Stimulated activated CD8-positive, alpha-beta memory T cell treated with anti-CD3 and anti-CD28 coated beads, Interleukin-7, amount 100 ng/mL, for 1 hour (primary cell): ENCODE measurements around the gene POLR2J.
"Not testable (repeated sequence)": the region's sequence is repeated elsewhere in the genome, so short reads cannot be mapped to it uniquely, and the experiment has no call there.

ENCODE experiments used
- DNase-seq, 2 donors: peaks; one replicate each; pipeline ENCODE4 v3.0.0-alpha.2; 2020; ENCODE audit warnings: low read depth in 2 of 2

Gene POLR2J

DNA sequence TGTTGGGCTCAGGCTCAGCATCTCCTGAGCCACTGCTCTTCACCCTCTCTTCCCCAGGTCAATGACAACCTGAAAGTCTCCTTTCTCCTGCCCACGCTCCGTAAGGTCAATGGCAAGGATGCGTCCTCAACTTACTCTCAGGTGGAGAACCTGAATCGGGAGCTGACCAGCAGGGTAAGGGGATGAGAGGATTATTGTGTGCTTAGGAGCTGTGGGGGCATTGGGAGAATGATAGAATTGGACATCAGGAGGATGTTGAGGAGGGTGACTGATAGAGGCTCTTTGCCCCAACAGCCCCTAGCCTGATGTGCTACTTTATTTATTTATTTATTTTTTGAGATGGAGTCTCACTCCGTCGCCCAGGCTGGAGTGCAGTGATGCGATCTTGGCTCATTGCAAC, 12.6 kb downstream of the POLR2J start:
- no peak for DNase-seq

DNA sequence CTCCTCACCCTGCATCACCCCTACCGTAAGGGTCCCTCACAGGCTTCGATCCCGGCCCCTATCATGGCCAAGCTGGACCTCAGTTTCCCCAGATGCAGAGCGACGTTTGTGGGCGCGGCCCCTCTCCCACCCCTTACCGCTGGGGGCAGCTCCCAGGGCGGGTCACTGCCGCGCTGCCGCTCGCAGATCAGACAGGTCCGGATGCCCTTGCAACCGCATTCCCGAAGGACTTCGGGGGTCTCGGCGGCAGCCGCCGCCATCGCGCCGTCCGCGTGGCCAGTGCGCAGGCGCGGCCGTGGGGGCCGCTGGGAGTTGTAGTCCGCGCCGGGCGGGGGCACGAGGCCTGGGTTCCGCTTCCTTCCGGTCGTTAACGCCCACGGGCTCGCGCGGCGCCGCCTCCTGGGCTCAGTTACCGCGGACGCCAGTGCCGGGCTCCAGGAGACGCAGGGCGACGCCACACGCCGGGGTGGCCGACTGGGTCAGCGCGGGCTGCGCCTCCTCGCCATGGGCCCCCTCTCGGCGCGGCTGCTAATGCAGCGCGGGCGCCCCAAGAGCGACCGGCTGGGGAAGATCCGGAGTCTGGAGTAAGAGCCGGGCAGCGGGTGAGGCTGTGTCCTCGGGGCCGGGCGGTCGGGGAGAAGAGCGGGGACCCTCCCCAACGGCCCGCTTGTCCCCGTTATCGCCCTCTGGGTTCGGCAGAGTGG, 14.0 kb downstream of the POLR2J start, which contains the start of the genes ALKBH4 and LRWD1:
Gene ALKBH4, minus strand, starts transcription at position 287 of the 704 bp plus-strand sequence. Its CDS starts 27 bp downstream, at position 260.
Gene LRWD1, plus strand, starts transcription at position 408 of the 704 bp plus-strand sequence. Its CDS starts 97 bp downstream, at position 505.
- peak; percentile 88 for DNase-seq

DNA sequence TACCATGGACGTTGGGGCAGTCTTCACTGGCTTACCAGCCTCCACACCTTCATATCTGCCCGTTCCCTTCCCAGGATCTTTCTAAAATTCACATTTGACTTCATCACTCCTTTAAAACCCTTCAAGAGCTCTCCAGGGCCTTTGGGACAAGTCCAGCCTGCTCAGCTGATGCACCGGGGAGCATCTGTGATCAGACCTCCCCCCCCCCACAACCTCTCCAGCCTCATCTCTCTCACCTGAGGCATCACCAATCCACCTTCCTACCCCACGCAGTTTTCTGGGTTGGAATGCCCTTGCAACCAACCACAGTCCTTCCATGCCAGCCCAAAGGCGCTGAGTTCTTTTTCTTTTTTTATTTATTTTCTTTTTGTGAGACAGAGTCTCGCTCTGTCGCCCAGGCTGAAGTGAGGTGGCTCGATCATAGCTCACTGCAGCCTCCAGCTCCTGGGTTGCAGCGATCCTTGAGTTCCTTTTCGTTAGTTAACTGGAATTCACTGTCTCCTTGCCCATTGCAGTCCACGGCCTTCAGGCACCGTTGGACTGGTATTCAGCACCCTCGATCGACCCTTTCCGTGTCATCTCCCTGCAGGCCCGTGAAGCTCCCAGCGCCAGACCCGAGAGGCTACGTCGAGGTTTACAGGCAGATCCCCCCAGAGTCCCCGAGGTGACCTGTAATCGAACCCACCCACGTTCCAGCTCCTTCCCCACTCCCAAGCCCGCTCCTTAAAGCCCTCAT, 14.7 kb downstream of the POLR2J start:
- DNase-seq: no peak

DNA sequence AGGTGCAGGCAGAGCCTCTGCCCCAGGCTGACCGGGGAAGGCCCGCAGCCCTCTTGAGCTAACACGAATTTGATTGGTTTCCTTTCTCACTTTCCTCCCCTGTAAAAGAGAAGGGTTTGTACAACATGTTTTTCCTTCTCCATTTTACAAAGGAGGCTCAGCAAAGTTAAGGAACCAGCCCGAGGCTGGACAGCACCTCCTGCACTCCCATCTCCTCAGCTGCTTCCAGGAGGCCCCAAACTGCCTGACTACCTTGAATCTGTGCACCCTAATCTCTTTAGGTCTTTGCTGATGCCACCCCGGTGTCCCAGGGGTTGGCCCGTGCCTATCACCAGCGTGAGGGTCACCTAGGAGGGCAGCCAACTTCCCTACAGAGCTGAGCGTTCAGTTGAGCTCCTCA, 18.3 kb downstream of the POLR2J start:
- no peak for DNase-seq

DNA sequence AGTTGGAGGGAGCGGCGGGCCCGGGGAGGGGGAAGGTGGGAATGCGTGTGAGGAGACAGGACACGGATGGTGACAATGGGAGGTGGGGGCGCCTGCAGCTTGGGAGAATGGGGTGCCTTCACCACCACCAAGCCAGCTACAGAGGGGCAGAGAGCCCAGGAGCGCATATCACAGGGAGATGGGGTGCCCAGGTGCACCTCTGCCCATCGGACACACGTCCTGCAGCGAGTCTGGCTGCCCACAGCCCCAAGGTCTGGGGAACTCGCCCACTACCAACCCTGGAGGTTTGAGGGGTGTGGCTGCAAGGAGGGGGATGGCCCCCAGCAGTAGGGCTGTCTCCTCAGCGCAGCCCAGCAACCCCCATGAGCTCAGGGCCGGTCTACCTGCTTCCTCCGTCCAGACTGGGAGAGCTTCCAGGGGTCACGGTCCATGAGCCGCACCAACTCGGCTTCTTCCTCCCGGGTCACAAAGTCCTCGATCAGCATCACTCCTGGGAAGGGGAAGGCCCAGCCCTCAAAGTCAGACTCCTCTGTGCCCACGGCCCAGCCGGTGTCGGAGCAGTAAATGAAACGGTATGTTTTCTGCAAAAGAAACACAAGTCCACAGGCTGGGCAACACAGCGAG, 19.4 kb downstream of the POLR2J start:
- no peak for DNase-seq

DNA sequence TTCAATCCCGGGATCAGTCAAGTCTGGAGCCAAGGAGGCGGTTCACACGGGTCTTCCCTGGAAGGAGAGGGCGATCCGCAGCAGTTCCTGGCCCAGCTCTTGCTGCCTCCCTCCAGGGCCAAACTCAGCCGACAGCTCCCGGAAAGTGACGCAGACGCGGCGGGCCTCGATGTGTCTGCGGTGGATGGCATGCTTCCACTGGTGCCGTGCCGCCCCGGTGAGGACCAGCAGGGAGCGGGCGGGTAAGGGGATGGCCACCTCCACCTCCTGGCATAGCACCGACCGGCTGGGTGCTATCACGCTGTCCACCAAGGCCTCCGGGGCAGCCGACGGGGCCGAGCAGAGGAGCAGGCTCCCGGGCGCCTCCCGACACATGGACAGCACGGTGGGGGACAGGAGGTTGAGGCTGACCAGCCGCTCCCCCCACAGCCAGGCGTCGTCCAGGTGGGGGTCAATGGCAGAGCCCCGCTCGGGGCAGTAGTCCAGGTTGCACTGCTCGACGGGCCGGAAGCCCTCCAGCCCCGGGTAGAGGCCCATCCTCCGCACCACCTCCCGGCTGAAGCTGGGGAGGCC, 21.3 kb downstream of the POLR2J start:
- DNase-seq: no peak

DNA sequence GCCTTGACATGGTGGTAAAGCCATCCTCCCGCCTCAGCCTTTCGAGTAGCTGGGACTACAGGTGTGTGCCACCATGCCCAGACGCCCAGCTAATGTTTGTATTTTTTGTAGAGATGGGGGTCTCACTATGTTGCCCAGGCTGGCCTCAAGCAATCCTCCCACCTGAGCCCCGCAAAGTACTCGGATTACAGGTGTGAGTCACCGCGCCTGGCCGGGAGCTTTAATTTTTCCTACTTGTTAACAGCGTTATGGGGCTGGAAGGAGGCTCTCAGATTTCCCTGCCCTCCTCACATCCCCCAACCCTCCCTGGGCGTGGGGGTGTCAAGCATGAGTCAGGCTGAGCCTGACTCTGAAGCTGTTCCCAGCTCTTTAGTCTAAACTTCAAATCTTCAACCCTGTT, 22.4 kb downstream of the POLR2J start:
- DNase-seq: no peak

DNA sequence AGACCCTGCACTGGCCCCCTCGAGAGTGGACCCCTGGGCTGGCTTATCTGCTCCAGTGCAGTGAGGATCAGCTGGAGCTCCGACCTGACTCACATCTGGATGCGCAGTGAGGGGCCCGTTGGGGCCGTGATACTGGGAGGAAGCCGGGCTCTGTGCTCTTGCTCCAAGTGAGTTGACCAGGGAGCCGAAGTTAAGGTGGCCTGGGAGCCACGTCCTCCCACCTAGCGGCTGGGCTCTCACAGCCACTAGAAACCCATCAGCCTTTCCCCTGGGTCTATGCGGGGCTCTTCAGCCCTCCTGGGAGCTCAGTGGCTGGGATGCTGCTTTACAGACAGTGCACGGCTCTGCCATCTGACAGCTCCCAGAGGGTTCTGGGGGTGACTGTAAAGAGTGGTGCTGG, 23.1 kb downstream of the POLR2J start:
- DNase-seq: no peak

DNA sequence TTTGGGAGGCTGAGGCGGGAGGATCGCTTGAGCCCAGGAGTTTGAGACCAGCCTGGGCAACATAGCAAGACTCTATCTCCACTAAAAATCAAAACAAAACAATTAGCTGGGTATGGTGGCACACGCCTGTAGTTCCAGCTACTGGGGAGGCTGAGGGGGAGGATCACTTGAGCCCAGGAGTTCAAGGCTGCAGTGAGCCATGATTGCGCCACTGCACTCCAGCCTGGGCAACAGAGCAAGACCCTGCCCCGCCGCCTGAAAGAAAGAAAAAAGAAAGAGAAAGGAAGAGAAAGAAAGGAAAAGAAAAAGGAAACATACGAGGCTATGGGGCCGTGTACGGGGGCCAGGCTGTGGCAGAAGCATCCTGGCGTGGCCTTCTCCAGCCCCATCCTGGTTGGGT, 23.8 kb downstream of the POLR2J start:
- not testable (repeated sequence) for DNase-seq

DNA sequence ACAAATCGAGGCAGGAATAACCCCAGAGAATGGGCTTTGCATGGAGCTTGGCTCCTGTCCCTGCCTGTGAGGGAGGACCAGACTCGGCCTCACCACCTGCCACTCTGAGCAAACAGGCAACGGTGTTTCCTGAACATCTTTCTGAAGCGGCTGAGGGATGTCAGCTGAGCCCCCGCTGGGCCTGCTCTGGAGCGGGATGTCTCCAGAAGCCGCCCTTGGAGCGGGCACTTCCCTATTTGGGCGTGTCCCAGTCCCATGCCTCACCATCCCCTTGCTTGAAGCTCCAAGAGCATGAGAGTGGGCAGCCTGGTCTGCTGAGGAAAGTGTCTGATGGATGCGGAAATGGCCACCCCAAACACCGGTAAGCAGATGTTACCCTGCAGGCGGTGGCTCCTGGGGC, 24.3 kb downstream of the POLR2J start:
- DNase-seq: no peak

DNA sequence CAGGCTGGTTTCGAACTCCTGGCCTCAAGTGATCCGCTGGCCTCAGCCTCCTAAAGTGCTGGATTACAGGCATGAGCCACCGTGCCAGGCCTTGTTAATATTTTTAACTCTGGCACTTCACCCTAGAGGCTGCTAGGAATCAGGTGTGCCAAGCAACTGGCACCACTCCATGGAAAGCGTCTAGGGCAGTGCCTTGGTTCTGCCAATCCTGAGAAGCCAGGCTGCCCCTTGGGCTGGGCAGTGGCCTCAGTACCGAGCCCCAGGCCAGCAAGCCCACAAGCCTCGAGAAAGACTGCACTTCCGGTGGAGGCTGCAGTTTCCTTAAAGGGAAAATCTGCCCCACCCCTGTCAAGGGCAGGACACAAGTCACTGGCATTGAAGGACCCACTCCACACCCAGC, 25.4 kb downstream of the POLR2J start:
- no peak for DNase-seq

DNA sequence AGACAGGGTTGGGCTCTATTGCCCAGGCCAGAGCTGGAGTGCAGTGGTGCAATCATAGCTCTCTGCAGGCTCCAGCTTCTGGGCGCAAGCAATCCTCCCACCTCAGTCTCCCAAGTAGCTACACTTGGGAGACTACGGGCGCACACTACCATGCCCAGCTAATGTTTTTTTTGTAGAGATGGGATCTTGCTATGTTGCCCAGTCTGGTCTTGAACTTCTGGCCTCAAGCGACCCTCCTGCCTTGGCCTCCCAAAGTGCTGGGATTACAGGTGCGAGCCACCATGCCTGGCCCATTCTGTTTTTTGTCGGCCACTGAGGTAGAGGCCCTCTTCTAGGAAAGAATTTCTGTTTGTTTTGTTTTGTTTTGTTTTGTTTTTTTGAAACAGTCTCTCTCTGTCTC, 26.3 kb downstream of the POLR2J start:
- no peak for DNase-seq

DNA sequence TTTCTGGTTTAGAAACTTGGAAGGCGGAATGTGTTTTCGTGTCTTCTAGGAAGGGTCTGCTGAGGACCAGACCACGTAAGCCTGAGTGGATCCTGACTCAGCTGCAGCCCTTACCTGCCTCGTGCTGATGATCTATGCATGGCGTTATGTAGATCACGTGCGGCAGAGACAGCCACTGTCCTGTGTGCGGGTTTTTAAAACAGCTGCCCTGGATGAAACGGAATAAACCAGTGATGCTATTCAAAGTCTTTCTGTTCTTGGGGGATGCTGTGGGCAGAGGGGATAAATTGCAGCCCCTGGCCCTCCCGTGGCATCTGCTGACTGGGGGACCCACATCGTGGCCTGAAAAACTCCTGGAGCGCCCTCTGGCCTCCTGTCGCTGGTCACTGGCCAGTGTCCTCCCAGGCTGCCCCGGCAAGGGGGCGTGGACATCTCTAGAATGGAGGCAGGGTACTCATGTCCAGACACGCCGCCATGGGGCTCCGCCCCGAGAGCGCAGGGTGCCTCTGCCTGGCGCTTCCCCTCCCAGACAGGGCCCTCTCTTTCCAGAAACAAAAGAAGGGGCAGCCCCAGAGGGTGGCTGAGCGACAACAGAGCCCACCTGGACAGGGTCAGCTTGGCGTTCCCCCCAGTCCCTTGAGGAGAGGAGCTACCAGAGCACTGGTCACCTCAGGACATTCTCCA, 27.2 kb downstream of the POLR2J start:
- DNase-seq: no peak

DNA sequence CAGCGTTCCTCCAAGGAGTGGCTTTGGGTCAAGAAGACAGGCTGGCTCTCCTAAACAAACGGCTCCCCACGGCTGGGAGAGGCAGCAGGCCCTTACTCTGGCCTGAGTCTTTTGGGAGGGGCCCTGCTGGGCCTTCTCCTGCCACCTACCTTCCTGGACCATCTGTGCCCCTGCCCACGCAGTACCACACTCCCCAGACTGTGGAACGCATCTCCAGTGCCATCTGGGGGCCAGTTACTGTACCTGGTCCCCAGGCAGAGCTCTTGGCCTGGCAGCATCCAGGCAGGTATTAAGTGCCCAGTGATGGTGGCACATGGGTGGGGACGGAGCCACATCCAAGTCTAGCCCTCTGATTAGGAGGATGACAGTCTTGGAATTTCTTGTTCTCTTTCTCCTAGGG, 28.5 kb downstream of the POLR2J start:
- DNase-seq: peak in 1 of 2 donors; percentile 18

DNA sequence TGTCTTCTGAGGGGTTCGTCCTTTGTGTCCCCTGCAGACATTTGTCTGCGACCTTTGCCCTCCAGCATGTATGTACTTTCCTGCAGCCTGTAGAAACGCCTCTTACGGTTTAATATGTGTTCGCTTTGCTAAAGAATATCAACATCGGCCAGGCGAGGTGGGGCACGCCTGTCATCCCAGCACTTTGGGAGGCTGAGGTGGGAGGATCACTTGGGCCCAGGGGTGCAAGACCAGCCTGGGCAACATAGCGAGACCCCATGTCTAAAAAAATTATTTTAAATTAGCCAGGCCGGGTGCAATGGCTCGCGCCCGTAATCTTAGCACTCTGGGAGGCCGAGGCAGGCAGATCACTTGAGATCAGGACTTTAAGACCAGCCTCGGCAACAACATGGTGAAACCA, 29.6 kb downstream of the POLR2J start:
- no peak for DNase-seq

DNA sequence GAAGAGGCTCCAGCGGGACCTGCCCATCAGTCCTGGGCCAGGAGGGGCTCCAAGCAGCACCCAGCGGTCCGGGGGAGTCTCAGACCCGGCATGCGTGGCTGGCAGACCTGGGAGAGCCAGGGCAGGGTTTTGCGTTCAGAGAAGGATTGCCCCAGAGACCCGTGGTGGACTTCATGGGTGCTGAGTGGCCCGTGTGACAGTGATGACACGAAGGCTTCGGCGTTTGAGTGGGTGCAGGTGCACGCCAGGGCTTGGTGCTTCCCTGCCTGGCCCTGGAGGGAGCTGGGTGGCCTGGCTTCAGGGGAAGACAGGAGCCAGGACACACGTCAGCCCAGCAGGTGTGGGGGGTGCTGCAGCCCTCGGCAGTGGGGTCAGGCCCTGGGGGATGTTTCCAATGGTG, 31.4 kb downstream of the POLR2J start:
- no peak for DNase-seq

DNA sequence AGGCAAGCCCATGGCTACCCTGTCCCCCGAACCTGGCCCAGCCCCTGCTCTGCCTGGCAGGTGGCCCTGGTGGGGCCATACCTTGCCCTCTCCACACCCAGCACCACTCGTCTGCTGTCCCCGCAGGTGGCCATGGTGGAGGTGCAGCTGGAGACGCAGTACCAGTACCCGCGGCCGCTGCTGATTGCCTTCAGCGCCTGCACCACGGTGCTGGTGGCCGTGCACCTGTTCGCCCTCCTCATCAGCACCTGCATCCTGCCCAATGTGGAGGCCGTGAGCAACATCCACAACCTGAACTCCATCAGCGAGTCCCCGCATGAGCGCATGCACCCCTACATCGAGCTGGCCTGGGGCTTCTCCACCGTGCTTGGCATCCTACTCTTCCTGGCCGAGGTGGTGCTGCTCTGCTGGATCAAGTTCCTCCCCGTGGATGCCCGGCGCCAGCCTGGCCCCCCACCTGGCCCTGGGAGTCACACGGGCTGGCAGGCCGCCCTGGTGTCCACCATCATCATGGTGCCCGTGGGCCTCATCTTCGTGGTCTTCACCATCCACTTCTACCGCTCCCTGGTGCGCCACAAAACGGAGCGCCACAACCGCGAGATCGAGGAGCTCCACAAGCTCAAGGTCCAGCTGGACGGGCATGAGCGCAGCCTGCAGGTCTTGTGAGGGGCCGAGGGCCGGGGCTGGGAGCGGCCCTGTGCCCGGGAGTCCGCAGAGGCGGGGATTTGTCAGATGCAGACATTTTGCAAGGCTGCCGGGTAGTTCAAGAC, 32.1 kb downstream of the POLR2J start:
- DNase-seq: no peak

DNA sequence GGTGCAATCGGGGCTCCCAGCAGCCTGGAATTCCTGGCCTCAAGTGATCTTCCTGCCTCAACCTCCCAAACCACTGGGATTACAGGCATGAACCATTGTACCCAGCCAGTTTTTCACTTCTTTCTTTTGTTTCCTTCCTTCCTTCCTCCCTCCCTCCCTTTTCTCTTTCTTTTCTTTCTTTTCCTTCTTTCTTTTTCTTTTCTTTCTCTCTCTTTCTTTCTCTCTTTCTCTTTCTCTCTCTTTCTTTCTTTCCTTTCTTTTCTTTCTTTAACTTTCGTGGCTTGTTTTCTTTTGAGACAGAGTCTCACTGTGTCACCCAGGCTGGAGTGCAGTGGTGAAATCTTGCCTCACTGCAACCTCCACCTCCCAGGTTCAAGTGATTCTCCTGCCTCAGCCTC, 33.0 kb downstream of the POLR2J start:
- DNase-seq: no peak

DNA sequence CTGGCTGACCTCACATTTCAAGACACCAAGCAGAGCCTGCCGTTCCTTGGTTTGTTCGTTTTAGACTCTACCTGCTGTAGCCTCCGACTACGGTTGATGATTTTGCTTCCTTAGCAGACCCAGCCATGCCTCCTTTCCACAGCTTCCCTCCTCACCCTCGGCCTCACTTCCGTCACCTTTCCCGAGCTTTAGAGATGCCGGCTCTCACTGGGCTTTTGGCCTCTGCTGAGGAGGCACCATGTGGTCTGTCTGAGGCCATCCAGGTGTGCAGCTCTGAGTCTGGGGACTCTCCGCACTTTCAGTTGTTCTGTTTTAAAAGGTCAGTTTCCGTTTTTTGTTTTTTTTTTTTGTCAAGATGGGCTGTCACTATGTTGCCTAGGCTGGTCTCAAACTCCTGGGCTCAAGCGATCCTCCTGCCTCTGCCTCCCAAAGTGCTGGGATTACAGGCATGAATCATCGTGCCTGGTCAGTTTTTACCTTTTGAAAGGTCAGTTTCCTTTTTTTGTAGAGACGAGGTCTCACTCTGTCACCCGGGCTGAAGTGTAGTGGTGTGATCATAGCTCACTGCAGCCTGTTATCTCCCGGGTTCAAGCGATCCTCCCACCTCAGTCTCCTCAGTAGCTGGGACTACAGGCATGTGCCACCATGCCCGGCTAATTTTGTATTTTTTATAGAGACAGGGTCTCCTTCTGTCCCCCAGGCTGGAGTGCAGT, 33.6 kb downstream of the POLR2J start:
- DNase-seq: no peak

DNA sequence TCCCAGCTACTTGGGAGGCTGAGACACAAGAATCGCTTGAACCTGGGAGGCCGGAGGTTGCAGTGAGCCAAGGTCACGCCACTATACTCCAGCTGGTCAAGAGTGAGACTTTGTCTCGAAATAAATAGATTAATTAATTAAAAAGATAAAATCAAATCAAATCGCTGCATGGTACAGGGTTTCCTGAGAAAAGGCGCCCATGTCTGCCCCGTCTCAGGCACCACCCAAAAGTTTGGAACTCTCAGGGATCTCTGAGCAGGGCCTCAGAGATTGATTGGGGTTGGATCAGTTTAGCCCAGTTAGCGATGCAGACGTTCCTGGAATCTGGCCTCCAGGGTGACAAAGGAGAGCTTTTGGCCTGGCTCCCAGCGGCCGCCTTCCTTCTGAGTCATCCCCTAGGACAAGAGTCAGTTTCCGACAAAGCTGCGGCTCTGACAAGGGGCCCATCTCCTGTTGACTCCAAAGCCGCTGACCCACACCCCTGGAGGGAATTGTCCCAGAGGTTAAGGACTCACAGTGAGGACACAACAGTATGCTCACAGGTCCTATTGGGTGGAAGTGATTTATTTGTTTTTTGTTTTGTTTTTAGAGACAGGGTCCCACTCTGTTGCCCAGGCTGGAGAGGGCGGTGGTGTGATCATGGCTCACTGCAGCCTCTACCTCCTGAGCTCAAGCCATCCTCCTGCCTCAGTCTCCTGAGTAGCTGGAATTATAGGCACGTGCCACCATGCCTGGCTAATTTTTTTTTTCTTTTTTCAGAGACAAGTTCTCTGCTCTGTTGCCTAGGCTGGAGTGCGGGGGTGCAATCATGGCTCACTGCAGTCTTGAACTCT, 38.5 kb downstream of the POLR2J start:
- no peak for DNase-seq
